Smooth muscle cell (in vitro differentiated cells): Measurements from ENCODE around the gene ANTXR1. TPM values are rescaled to one million over a fixed set of nuclear protein-coding genes. Genes with fewer than 3 reads are reported as not detected.

ENCODE experiments used
- DNase-seq: peaks from one replicate; lab custom pipeline; 2025; ENCODE audit not compliant: unreplicated experiment; lab: John Stamatoyannopoulos, UW
- H2AFZ ChIP-seq: fragments of 200-600 bp; sonication (generic); 2 replicates; pipeline ENCODE4 v1.6.0; 2016; ENCODE audit warnings: antibody characterized with exemption, low read depth, mild to moderate bottlenecking
- H3F3A ChIP-seq: fragments of 200-600 bp; sonication (generic); 2 replicates; pipeline ENCODE4 v1.6.0; 2017; ENCODE audit warnings: antibody characterized with exemption, low read depth
- H3K27ac ChIP-seq: fragments of 200-600 bp; sonication (generic); 2 replicates; pipeline ENCODE4 v1.5.1; 2016; ENCODE audit warnings: low read depth, mild to moderate bottlenecking
- H3K27me3 ChIP-seq: fragments of 200-600 bp; sonication (generic); 2 replicates; pipeline ENCODE4 v1.6.1; 2016; ENCODE audit warnings: low read depth, mild to moderate bottlenecking
- H3K36me3 ChIP-seq: fragments of 200-600 bp; sonication (generic); 2 replicates; pipeline ENCODE4 v1.5.1; 2016; ENCODE audit warnings: low read depth
- H3K4me1 ChIP-seq: fragments of 200-600 bp; sonication (generic); 2 replicates; pipeline ENCODE4 v1.5.1; 2016; ENCODE audit warnings: low read depth
- H3K4me2 ChIP-seq: fragments of 200-600 bp; sonication (generic); 2 replicates; pipeline ENCODE4 v1.6.0; 2016; ENCODE audit warnings: mild to moderate bottlenecking
- H3K4me3 ChIP-seq: fragments of 200-600 bp; sonication (generic); 2 replicates; pipeline ENCODE4 v1.5.1; 2016; ENCODE audit warnings: mild to moderate bottlenecking
- H3K79me2 ChIP-seq: fragments of 200-600 bp; sonication (generic); 2 replicates; pipeline ENCODE4 v1.6.0; 2016; ENCODE audit warnings: low read depth, mild to moderate bottlenecking
- H3K9ac ChIP-seq: fragments of 200-600 bp; sonication (generic); 2 replicates; pipeline ENCODE4 v1.6.0; 2016; ENCODE audit warnings: low read depth
- H3K9me3 ChIP-seq: fragments of 200-600 bp; sonication (generic); replicated peaks from 2 replicates; pipeline ENCODE4 v1.5.1; 2016; ENCODE audit warnings: low read depth
- H4K20me1 ChIP-seq: fragments of 200-600 bp; sonication (generic); 2 replicates; pipeline ENCODE4 v1.6.0; 2016; ENCODE audit warnings: low read depth
- CTCF ChIP-seq: fragments of 200-600 bp; sonication (generic); IDR thresholded peaks from 2 replicates; pipeline ENCODE4 v1.5.1; 2017; ENCODE audit warnings: borderline replicate concordance, mild to moderate bottlenecking, antibody characterized with exemption; ENCODE audit not compliant: insufficient read depth, poor library complexity, severe bottlenecking
- WGBS: methylation state at CpG from one replicate; pipeline ENCODE4 v1.1.7; 2016; ENCODE audit warnings: low lambda C conversion rate; 5-methylcytosine and 5-hydroxymethylcytosine counted together
- polyA plus RNA-seq: library from polyadenylated mRNA; unstranded; fragments of >200 nt; fragmentation: Nextera tagmentation; extraction: Ambion mirVana; gene quantifications from 2 replicates; pipeline ENCODE4 v1.2.1, GENCODE V29; 2016
- total RNA-seq: library from RNA; depleted of rRNA; stranded (reverse); fragments of >200 nt; gene quantifications from 2 replicates; pipeline ENCODE4 v1.2.3, GENCODE V29; 2014

The ANTXR1 gene
- total and polyA plus RNA-seq, 2 experiments from 2014 or later = 292 to 309 TPM

- 52% methylated on average over 3 of the region's 3 CpGs for WGBS
- Histone ChIP-seq H3K4me1 (peaks cover 18% of the 10 kb centered on the region), H3K9ac (peak overlapping the region; percentile 3)
Observed at GRCh38 chr2:69190743-69191404, 177.9 kb downstream of the ANTXR1 start.

GRCh38 chr2:69191634-69192033, 178.7 kb downstream of the ANTXR1 start:
- Histone ChIP-seq H3K4me3 (no peak overlapping the region), H3K79me2 (no peaks in the 10 kb centered on the region), H3K9ac (no peak overlapping the region), H3K4me1 (peaks cover 20% of the 10 kb centered on the region), H3K27ac (peak overlapping the region; percentile 51), H4K20me1 (no peaks in the 10 kb centered on the region), H3F3A (peaks cover 36% of the 10 kb centered on the region), H3K4me2 (no peak overlapping the region), H3K36me3 (no peaks in the 10 kb centered on the region), H2AFZ (no peak overlapping the region), H3K27me3 (no peaks in the 10 kb centered on the region), H3K9me3 (no peaks in the 10 kb centered on the region)
- TF ChIP-seq CTCF = no peak
- WGBS = 90% methylated on average over 1 of the region's 1 CpG
- no peak for DNase-seq

More at GRCh38 chr2:69190743-69191404, 177.9 kb downstream of the ANTXR1 start:
- H2AFZ ChIP-seq = no peak overlapping the region
- no peaks in the 10 kb centered on the region for H3K27me3 ChIP-seq
- no peak for DNase-seq
- peaks cover 36% of the 10 kb centered on the region for H3F3A ChIP-seq
- peak overlapping the region; percentile 51 for H3K27ac ChIP-seq
- H4K20me1 ChIP-seq = no peaks in the 10 kb centered on the region
- no peak overlapping the region for H3K4me2 ChIP-seq
- H3K36me3 ChIP-seq = no peaks in the 10 kb centered on the region
- no peak overlapping the region for H3K4me3 ChIP-seq
- no peaks in the 10 kb centered on the region for H3K79me2 ChIP-seq
- no peaks in the 10 kb centered on the region for H3K9me3 ChIP-seq
- no peak for TF ChIP-seq CTCF

- Histone ChIP-seq H3K79me2 (no peaks in the 10 kb centered on the region), H3K4me1 (peaks cover 20% of the 10 kb centered on the region), H4K20me1 (no peaks in the 10 kb centered on the region), H3K9ac (no peak overlapping the region), H3K4me3 (no peak overlapping the region), H3F3A (peaks cover 36% of the 10 kb centered on the region), H3K27me3 (no peaks in the 10 kb centered on the region), H3K27ac (peak overlapping the region; percentile 51), H3K9me3 (no peaks in the 10 kb centered on the region), H3K36me3 (no peaks in the 10 kb centered on the region), H3K4me2 (no peak overlapping the region), H2AFZ (no peak overlapping the region)
- peak; percentile 9 for TF ChIP-seq CTCF
- DNase-seq = no peak
- 70% methylated on average over 11 of the region's 11 CpGs for WGBS
Observed at GRCh38 chr2:69192176-69192945, 179.4 kb downstream of the ANTXR1 start.
